LNCaP clone FGC (cell line): ENCODE measurements around the gene RGS11.
"Not testable (repeated sequence)": the region's sequence is repeated elsewhere in the genome, so short reads cannot be mapped to it uniquely, and the experiment has no call there.

Experiments
- DNase-seq: peaks from one replicate; pipeline ENCODE4 v3.0.0-alpha.2; 2011; ENCODE audit warnings: low read depth
- H3K4me3 ChIP-seq: 2 replicates; pipeline ENCODE4 v1.5.1; 2011; ENCODE audit warnings: mild to moderate bottlenecking, low read depth, low read length, control low read depth
- TF ChIP-seq, protein P1 (sequence below): IDR thresholded peaks from 2 replicates; pipeline ENCODE4 v1.5.1; 2012; ENCODE audit warnings: mild to moderate bottlenecking; ENCODE audit not compliant: control insufficient read depth, insufficient read depth; ENCODE audit errors: extremely low read depth

RGS11 gene

DNA sequence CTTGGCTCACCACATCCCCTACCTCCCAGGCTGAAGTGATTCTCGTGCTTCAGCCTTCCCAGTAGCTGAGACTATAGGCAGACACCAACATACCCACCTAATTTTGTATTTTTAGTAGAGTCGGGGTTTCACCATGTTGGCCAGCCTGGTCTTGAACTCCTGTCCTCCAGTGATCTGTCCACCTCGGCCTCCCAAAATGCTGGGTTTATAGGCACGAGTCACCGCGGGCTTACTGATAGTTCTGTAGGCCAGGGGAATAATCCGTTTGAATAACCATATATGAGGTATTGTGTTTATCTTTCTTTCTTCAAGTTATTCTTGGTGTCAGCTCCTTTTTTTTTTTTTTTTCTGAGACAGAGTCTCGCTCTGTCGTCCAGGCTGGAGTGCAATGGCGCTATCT lies 33.5 kb downstream of the RGS11 start:
- no peak for DNase-seq
- TF ChIP-seq, protein P1, sequence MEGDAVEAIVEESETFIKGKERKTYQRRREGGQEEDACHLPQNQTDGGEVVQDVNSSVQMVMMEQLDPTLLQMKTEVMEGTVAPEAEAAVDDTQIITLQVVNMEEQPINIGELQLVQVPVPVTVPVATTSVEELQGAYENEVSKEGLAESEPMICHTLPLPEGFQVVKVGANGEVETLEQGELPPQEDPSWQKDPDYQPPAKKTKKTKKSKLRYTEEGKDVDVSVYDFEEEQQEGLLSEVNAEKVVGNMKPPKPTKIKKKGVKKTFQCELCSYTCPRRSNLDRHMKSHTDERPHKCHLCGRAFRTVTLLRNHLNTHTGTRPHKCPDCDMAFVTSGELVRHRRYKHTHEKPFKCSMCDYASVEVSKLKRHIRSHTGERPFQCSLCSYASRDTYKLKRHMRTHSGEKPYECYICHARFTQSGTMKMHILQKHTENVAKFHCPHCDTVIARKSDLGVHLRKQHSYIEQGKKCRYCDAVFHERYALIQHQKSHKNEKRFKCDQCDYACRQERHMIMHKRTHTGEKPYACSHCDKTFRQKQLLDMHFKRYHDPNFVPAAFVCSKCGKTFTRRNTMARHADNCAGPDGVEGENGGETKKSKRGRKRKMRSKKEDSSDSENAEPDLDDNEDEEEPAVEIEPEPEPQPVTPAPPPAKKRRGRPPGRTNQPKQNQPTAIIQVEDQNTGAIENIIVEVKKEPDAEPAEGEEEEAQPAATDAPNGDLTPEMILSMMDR, result no peak

DNA sequence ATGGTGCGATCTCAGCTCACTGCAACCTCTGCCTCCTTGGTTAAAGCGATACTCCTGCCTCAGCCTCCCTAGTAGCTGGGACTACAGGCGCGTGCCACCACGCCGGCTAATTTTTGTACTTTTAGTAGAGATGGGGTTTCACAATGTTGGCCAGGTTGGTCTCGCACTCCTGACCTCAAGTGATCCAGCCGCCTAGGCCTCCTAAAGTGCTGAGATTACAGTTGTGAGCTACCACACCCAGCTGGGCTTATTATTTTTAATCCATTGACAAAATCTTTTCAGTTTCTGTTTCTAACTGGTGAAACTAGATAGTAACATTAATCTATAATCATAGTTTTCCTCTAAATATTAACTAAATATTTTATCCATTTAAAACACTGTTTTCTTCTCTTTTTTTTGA lies 35.2 kb downstream of the RGS11 start:
- DNase-seq, result no peak
- TF ChIP-seq, protein P1, result no peak
- no peak overlapping the region for H3K4me3 ChIP-seq

More for the DNA sequence above, 33.5 kb downstream of the RGS11 start:
- H3K4me3 ChIP-seq, result no peak overlapping the region

DNA sequence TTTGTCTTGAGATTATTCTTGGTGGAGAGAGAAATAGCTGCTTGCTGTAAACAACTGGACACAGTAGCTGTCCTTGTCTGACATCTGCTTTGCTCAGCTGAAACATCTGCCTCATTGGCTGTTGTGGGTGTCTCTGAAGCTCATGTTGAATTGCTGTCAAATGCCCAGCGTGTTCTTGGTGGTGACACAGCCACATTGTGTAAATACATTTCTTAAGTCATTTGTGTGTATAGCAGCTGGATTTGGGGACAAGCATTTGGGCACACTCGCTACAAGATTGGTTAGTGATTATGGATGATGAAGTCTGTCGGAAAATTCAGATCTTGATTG lies 35.8 kb downstream of the RGS11 start:
- no peak for DNase-seq

DNA sequence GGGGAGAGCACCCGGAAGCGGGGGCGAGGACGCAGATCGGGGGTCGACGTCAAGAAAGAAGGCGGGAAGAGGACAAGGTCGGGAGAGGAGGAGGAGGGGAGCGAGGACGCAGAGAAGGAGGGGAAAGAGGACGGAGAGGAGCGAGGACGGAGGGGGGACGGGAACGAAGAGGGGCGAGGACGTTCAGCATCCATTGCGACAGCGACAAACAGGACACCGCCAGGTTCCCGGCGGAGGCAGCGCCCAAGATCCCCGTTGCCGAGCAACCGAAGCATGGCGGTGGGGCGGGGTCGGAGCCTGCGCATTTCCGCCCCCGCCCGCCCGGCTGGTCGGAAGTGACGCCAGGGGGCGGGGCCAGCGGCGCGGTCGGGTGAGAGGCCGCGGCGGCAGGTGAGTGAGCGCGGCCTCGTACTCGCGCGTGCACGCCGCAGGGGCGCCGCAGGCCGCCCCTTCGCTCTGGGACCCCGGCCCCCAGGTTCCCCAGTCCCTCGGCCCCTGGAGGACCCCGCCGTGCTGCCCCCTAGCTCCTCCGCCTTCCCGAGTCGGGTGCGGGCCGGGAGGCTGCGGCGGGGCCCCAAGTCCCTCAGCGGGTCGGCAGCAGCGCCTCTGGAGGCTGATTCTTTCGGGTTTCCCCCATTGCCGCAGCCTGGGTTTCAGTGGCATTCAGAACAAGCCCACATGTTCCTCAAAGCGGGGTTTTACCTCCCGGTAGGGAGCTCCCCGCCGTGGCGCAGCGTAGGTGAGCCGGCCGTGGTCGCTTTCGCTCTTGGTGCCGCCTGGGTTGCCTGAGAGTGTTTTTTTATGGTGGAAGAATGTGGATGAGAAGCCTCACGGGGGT lies 41.1 kb downstream of the RGS11 start, which contains the start of gene FAM234A:
TSS of gene FAM234A (plus strand) at position 354 of the 838 bp plus-strand sequence. CDS start 19,593 bp downstream, outside the sequence.
- peak; percentile 62 for DNase-seq
- H3K4me3 ChIP-seq, result peak within 1 kb of the TSS; percentile 87
- TF ChIP-seq, protein P1, result peak; percentile 35

More for the DNA sequence above, 35.8 kb downstream of the RGS11 start:
- TF ChIP-seq, protein P1, result no peak
- no peak overlapping the region for H3K4me3 ChIP-seq

DNA sequence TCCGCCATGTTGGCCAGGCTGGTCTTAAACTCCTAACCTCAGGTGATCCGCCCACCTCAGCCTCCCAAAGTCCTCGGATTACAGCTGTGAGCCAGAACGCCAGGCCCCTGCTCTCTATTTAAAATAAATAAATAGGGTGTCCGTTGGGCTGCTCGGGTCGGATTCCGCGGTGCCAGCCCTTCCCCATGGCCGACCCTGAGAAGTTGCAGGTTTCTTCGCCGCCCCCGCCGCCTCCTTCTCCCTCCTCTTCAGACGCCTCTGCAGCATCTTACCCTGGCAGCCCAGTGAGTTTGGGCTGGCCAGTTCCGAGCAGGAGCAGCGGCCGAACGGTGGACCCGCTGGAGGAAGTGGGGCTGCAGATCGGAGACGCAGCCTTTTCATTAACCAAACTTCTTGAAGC lies 44.8 kb downstream of the RGS11 start:
- DNase-seq, result no peak
- TF ChIP-seq, protein P1, result no peak
- no peak overlapping the region for H3K4me3 ChIP-seq

DNA sequence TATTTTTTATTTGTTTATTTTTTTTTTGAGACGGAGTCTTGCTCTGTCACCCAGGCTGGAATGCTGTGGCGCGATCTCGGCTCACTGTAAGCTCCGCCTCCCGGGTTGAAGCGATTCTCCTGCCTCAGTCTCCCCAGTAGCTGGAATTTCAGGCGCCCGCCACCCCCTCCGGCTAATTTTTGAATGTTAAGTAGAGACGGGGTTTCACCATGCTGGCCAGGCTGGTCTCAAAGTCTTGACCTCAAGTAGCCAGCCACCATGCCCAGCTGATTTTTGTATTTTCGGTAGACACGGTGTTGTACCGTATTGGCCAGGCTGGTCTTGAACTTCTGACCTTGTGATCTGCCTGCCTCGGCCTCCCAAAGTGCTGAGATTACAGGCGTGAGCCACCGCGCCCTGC lies 45.4 kb downstream of the RGS11 start:
- DNase-seq, H3K4me3 ChIP-seq: not testable (repeated sequence)

DNA sequence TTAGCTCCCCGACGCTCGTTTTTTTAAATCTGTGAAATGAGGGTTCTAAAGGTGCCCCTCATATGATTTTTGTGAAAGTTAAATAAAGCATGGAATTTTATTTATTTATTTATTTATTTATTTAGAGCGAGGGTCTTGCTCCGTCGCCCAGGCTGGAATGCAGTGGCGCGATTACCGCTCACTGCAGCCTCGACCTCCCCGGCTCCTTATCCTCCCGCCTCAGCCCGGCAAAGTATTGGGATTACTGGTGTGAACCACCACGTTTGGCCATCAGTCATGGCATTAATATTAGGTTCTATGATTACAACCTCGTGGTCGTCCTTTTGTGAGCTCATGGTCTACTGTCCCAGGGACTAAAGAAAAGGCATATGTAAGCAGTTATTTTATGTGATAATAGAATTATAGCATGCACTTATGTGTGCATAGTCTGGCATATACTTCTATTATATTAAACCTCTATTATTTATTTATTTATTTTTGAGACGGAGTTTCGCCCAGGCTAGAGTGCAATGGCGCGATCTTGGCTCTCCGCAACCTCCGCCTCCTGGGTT lies 45.9 kb downstream of the RGS11 start:
- DNase-seq, result no peak
- TF ChIP-seq, protein P1, result no peak
- H3K4me3 ChIP-seq, result peak overlapping the region; percentile 98
